Measurements from ENCODE around the gene COL1A2.

- TF ChIP-seq CTCF (IDR thresholded peaks at IDR 0.05; ENCODE audit: insufficient read depth, low read depth, low read length) (no peak), EZH2 (IDR thresholded peaks at IDR 0.05; ENCODE audit: insufficient read depth, low read length) (no peak)
These were observed 8.9 kb downstream of the COL1A2 start for GRCh38 chr7:94403546-94403945.
